HG02642 (cell line): ENCODE data around the gene NFAM1.

Source experiments
- ATAC-seq: cut with Tn5 transposase; IDR thresholded peaks from one replicate; pipeline ENCODE4 v1.9.1; 2021; ENCODE audit warnings: mild to moderate bottlenecking; ENCODE audit not compliant: unreplicated experiment, poor library complexity

The NFAM1 gene

DNA sequence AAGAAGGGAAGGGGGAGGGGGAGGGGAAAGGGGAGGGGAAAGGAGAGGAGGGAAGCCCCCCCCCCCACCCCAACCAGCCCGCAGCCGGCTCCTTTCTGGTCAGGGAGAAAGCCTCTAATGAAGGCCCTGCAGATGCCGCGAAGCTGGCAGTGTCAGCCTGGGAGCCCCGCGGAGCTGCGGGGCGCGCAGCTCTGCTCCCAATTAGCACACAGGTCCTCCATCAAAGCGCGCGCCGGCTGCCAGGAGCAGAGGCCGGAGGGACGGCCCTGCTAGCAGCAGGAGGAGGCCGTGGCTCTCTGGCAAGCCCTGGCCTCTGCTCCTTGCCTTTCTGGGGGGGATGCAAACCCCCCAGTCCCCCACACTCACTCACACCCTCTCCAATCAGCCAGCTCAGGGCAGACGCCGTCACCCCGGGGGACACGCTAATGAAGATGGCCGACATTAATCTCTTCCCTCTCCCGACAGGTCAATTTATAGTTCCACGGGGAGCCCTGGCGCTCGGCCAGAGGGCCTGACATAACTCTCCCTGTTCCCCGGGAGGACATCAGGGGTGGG lies 91.3 kb downstream of the NFAM1 start:
- no peak for ATAC-seq

DNA sequence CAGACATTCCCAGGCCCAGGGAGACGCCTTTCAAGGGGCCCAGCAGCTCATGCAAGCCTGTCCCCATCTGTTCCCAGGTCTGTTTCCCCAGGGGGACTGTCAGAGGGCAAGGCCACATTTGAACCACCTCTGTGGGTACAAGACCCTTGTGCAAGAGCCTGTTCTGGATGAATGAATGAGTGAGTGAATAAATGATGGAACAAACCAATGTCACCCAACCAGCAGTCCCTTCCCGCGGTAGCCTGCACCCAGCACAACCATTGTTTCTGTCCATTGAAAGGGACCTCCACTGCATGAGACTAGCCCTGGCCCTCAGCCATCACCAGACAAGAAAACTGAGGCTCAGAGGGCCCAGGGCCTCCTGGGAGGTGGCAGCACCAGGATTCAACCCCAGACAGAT lies 92.1 kb downstream of the NFAM1 start:
- no peak for ATAC-seq

DNA sequence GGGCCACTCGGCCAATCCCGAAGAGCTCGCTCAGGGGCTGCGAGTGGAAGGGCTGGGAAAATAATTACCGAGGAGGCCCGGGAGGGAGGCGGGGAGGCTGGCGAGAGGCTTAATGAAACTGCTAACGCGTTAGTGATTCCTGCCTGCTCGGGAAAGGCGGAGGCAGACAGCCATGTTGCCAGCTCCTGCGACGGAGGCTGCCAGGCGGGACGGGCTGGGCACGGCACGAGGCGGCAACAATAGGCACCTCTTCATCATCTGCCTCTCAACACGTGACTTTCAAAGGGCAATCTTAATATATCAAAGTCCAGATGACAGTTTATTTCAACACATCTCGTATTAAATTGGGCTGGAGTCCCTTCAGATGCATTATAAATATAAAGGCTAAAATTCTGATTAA lies 93.7 kb downstream of the NFAM1 start:
- ATAC-seq, result no peak

DNA sequence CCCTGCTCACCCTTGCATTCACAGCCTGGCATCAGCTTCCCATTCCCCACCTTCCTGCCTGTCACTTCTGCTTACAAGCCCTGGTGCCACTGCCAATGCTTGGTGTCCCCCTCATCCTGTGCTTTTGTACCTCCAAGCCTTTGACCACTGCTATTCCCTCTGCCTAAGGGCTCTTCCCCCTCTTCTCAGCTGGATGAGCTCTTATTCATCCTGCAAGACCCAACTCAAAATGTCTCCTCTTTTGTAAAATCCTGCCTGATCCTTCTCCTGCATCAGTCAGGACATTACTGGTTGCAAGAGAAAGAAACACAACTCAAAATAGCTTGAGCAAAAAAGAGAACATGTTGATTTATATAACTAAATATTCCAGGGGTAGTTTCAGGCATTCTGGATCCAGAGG lies 94.8 kb downstream of the NFAM1 start:
- ATAC-seq, result no peak

DNA sequence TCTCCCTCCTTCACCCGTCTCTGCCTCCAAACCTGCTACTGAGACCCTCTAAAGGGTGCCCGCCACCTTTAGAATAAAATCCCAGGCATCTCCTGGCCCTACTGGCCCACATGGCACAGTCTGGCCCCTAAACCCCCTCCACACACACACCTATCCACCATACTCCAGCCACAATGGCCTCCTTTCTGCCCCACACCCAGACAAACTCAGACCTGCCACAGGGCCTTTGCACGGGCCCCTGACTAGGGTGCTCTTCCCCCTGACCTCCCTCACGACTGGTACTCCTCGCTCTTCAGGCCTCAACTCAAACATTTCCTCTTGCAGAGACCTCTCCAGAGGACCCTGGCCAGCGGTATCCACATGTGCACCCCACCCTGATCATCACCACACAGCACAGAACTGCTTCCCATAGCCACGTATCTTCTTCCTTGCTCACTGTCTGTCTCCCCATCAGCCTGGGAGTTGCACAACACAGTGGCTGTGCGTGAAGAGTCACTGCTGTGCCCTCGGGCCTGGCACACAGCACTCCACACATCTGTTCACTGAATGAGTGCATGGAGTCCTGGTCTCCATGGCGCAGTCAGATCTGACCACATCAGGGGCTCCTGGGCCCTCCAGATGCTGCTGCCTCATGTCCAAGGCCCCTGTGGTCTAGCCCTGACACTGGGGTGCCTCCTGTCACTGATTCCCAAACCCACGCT lies 95.5 kb downstream of the NFAM1 start:
- ATAC-seq, result no peak

DNA sequence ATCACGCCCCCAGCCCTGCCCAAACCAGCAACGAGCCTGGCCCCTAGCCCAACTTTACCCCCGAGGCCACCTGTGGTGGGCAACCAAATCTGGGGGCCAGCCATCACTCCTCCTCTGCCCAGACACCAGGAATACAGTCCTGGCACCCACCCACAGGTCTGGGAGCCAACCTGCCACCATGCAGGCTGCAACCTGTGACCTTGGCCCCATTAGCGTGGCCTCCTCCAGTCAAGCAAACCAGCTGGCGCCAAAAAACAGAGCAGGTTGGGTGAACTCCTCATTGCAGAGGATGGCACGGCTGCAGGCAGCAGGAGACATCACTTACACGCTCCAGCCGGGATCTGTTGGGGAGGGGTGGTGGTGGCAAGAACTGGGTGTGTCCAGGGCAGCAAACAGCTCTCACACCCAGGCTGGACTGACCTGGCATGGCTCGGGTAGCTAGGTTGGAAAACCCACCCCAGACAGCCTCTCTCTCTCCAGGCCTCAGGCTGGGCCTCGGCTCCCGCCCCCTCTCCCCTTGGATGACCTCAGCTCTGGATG lies 96.3 kb downstream of the NFAM1 start:
- no peak for ATAC-seq

DNA sequence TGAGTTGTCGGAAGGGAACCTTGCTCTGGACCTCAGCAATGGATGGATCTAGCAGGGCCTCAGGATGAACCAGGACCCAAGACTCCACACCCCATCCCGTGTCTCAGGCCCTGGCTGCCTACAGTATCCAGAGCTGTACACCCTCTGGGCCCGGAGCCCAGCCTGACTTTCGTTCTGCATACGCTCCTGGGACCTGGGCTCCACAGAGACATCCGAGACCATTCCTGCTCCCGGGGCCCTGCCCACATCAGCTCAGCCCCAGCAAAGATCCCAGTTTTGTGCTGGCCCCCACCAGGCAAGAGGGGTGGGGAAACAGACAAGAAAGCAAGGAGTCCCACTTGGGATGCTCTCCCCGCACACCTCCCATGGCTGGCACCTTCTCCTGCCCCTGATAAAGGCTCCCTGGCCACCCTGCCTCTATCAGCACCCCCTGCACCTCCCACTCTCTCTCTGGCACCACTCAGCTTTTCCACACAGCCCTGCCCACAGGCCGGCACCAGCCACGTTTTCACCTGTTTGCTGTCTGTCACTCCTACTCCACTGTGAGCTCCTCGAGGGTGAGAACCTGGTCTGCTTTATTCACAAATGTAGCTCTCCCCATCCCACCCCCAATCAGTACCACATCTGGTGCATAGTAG lies 97.2 kb downstream of the NFAM1 start:
- ATAC-seq, result no peak

DNA sequence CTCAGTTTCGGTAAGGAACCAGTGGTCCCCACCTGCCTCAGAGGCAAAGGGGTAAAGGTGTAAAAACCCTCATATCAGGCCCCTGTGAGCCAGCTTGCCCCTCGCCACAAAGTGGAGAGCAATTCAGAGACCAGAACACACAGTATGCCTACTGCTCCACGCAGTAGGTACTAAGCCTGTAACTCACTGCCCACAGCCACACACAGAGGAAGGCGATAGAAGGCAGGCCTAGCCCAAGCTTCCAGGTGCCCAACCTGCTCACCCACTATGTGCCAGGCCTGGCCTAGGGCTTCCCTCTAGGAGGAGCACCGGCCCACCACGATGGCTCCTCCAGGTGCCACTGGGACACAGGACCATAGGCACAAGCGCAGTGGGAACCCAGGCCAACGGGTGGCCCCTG lies 98.7 kb downstream of the NFAM1 start:
- no peak for ATAC-seq

DNA sequence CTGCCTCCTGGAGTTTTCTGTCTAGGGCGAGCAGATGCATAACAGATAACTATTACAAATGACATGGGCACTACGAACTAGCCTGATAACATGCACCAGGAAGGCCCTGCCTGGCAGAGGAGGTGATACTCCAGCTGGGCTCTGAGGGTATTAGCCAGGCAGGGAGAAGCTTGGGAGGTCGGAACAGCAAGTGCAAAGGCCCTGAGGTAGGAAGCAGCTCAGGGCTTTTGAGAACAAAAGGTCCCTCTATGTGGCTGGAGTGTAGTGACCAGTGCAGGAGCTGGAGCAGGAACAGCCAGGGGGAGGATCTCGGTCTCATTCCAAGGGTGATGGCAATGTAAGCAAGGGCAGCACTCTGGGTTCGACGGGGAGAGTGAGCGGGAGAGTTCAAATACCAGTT lies 100.1 kb downstream of the NFAM1 start:
- ATAC-seq, result no peak

DNA sequence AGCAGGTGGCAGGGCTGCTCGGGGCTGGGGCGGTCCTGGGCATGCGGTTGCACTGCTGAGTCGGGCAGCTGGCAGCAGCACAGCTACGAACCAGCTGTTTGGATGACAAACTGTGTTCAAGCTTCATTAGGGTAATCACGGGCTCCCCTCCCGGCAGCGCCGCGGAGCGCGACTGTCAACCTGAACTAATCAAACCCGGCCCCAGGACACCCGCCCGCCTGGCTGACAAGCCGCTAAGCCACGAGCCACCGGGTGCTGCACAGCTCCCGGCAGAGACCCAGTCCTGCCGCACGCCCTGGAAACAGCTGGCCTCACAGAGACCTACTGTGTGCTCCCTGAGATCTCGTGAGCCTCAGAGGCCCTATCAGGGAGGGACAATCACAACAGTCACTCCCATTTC lies 101.2 kb downstream of the NFAM1 start:
- no peak for ATAC-seq
